GM21619 (cell line): ENCODE results near the gene PPP1R12C.

Source experiments
- ATAC-seq: cut with Tn5 transposase; IDR thresholded peaks from one replicate; pipeline ENCODE4 v1.9.1; 2021; ENCODE audit not compliant: unreplicated experiment

The PPP1R12C gene

DNA sequence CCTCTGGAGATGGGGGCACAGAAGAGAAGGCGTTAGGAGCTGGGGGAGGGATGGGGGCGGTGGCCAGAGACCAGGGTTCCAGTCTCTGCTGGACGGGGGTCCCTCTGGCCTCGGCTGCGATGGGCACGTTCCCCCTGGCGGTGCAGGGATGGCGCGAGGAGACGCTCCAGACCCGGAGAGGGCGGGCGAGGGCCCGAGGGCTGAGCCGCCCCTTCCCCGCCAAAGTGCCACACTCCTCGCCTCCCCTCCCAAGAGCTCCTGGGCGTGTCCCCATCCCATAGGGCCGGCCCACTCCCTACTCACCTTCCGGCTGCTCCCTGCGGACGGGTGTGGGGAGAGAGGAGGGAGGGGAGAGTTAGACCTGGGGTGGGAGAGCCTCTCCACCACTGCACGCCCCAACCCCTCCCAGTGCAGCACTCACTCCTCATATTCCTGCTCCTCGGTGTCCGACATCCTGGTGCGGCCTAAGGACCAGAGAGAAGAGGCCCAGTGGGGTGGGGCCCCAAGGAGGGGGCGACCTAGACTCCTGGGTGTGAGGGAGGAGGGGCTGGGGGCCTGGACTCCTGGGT lies 29.4 kb upstream of the PPP1R12C start:
- no peak for ATAC-seq

DNA sequence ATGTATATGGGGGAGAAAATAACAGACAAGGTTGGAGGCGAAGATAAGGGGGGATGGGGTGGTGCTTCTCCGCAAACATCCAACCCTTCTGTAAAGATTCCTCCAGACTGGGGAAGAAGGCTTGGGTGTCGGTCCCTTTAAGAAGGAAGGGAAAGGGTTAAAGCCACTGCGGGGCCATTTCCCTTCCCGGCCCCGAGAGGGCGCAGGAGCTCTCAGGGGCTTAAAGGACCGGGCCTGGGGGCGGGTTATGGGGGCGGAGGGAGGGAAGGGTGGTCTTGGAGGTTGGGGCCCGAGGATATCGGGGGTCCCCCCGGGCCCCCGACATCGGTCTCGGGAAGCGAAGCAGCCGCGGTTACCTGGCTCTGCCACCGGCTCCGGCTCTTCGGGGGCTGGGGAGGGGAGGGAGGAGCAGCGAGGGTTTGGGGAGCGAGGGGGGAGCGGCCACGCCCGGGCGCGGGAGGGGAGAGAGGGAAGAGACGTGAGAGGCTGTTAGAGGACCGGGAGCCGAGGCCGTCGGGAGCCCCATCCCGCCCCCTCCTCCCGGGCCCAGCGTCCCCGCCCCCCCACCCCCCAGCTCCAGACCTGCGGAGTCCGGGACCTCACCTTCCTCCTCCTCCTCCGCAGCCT lies 28.8 kb upstream of the PPP1R12C start:
- ATAC-seq = no peak

DNA sequence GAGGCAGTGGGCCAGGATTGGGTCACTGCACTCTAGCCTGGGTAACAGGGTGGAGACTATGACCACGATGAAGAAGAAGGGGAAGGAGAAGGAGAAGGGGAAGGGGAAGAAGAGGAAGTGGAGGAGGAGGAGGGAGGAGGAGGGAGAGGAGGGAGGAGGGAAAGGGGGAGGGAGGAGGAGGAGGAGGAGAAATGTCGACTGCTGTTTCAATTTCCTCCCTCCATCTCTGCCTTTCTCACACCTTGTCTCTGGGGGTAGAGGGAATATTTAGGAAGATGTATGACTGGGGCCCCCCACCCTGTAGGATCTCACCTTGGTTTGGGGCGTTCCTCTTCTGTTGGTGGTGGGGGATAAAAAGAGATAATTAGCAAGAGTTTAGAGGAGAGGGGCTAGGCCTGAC lies 27.8 kb upstream of the PPP1R12C start:
- ATAC-seq = no peak

DNA sequence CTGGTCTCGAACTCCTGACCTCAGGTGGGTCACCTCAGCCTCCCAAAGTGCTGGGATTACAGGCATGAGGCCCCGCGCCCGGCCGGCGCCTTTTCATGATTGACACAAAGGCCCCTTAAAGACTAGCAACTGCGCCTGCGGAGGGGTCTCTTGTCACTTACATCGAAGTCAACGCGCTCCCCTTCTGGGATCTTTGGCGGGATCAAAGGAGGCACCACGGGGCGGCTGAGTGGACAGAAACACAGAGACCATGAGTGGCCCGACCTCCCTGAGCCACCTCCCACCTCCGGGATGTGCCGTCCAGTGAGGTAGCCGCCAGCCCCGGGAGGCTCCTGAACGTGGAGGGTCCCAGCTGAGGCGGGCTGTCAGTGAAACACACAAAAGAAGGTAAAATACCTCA lies 24.3 kb upstream of the PPP1R12C start:
- ATAC-seq = no peak

GRCh38 chr19:55137915-55138314 lies 20.5 kb upstream of the PPP1R12C start:
- ATAC-seq = no peak

- no peak for ATAC-seq
Observed at GRCh38 chr19:55136399-55137102, 19.1 kb upstream of the PPP1R12C start.

- ATAC-seq = no peak
Observed at GRCh38 chr19:55134736-55135135, 17.3 kb upstream of the PPP1R12C start.

DNA sequence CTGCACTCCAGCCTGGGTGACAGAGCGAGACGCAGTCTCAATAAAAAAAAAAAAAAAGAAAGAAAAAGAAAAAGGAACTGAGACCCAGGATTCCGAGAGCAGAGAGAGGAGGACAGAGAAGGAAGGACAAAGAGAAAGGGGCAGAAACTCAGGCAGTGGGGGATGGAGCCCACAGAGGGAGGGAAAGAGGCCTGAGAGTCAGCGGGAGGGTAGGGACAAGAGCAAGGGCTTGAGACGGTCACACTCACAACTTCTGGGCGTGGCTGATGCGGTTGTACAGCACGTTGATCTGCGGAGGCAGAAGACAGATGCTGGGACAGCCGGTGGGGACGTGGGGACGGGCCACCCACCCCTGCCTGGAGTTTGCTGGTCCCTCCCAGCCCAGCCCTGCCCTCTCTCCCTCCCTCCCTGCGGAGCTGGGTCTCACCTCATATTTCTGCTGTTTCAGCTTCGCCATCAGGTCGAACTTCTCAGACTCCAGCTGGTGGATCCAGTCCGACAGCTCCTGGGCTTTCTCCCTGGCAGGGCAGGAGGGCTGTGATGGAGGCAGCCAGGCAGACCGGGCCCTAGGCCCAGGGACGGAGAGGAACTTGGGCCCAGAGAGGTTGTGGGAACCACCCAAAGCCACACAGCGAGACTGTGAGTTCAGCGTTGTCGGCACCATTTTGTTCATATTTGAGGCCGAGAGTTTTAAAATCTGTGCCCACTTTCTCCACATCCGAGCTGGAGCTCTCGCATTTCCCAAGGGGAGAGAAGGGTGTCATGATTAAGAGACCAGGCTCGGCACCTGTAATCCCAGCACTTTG lies 16.4 kb upstream of the PPP1R12C start:
- no peak for ATAC-seq

- no peak for ATAC-seq
Observed at GRCh38 chr19:55132453-55133129, 15.2 kb upstream of the PPP1R12C start.

GRCh38 chr19:55131421-55131820 lies 14.0 kb upstream of the PPP1R12C start:
- ATAC-seq = no peak

- no peak for ATAC-seq
Observed at GRCh38 chr19:55119053-55119452, 1.6 kb upstream of the PPP1R12C start.

- no peak for ATAC-seq
Observed at GRCh38 chr19:55118401-55118991, 1.1 kb upstream of the PPP1R12C start.

DNA sequence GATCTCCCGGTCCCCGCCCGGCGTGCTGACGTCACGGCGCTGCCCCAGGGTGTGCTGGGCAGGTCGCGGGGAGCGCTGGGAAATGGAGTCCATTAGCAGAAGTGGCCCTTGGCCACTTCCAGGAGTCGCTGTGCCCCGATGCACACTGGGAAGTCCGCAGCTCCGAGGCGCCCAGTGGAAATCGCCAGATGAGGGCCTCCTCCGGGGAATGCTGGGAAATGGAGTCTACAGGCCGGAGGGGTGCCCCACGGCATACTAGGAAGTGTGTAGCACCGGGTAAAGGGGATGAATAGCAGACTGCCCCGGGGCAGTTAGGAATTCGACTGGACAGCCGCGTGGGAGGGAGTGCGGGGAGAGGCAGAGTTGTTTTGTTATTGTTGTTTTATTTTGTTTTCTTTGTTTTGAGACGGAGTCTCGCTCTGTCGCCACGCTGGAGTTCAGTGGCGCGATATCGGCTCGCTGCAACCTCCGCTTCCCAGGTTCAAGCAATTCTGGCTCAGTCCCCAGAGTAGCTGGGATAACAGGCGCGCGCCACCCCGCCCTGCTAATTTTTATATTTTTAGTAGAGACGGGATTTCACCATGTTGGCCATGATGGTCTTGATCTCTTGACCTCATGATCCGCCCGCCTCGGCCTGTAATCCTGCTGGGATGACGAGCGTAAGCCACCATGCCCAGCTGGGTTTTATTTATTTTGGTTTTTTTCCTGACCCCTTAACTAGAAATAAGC lies 390 bp upstream of the PPP1R12C start:
- peak; percentile 82 for ATAC-seq

GRCh38 chr19:55116232-55116858 lies 1.1 kb downstream of the PPP1R12C start:
- peak; percentile 26 for ATAC-seq

GRCh38 chr19:55115446-55116065 lies 1.9 kb downstream of the PPP1R12C start:
- ATAC-seq = no peak

DNA sequence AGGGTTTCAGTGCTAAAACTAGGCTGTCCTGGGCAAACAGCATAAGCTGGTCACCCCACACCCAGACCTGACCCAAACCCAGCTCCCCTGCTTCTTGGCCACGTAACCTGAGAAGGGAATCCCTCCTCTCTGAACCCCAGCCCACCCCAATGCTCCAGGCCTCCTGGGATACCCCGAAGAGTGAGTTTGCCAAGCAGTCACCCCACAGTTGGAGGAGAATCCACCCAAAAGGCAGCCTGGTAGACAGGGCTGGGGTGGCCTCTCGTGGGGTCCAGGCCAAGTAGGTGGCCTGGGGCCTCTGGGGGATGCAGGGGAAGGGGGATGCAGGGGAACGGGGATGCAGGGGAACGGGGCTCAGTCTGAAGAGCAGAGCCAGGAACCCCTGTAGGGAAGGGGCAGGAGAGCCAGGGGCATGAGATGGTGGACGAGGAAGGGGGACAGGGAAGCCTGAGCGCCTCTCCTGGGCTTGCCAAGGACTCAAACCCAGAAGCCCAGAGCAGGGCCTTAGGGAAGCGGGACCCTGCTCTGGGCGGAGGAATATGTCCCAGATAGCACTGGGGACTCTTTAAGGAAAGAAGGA lies 2.8 kb downstream of the PPP1R12C start:
- no peak for ATAC-seq

GRCh38 chr19:55113570-55114039 lies 3.8 kb downstream of the PPP1R12C start:
- no peak for ATAC-seq

DNA sequence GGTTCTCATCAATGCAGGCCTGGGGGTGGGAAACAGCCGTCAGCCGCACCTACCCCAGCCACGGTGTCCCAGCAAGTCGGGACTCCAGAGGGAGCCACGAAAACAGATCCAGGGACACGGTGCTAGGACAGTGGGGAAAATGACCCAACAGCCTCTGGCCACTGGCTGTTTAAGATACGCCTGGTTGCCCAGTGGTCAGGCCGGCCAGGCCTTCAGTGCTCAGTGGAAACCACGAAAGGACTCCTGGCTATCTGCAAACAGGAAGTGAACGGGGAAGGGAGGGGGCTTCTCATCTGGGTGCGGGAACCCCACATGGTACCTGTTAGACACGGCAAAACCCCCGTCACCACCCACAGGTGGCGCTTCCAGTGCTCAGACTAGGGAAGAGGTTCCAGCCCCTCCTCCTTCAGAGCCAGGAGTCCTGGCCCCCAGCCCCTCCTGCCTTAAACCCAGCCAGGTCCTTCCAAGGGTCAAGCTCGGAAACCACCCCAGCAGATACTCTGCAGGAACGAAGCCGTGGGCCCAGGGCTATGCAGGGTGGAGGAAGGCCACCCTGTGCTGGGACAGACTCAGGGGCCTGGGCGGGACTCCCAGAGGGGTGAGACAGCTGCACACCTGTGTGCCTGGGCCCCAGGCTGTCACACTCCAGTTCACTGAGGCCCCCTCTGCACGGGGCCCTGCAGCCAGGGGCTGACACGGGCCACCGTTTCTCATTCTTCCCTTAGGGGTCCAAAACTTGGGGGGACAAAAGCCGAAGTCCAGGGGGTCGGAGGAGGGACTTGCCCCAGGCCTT lies 4.5 kb downstream of the PPP1R12C start:
- no peak for ATAC-seq
